T-helper 2 cell treated with Interferon-gamma antibody and Interleukin-4, amounts not matched to agents 5 μg/mL and 100 μg/mL, for 36 hours (primary cell): ENCODE results near the gene COLEC11.
"Not testable (repeated sequence)": the region's sequence is repeated elsewhere in the genome, so short reads cannot be mapped to it uniquely, and the experiment has no call there.

Source experiments
- DNase-seq: peaks from one replicate; pipeline ENCODE4 v3.0.0; 2021; ENCODE audit warnings: low spot score
- H3K27ac Mint-ChIP-seq: one replicate; pipeline ENCODE4 v1.8.0; 2021; ENCODE audit warnings: mild to moderate bottlenecking, mixed read lengths
- H3K27me3 Mint-ChIP-seq: one replicate; pipeline ENCODE4 v1.8.0; 2021; ENCODE audit warnings: low read depth, mixed read lengths
- H3K36me3 Mint-ChIP-seq: one replicate; pipeline ENCODE4 v1.8.0; 2021; ENCODE audit warnings: low read depth, mixed read lengths
- H3K4me1 Mint-ChIP-seq: one replicate; pipeline ENCODE4 v1.8.0; 2021; ENCODE audit warnings: low read depth, mixed read lengths
- H3K4me3 Mint-ChIP-seq: one replicate; pipeline ENCODE4 v1.8.0; 2022; ENCODE audit warnings: mild to moderate bottlenecking, moderate library complexity, mixed read lengths
- H3K9me3 Mint-ChIP-seq: one replicate; pipeline ENCODE4 v1.8.0; 2021; ENCODE audit warnings: mixed read lengths

The COLEC11 gene

DNA sequence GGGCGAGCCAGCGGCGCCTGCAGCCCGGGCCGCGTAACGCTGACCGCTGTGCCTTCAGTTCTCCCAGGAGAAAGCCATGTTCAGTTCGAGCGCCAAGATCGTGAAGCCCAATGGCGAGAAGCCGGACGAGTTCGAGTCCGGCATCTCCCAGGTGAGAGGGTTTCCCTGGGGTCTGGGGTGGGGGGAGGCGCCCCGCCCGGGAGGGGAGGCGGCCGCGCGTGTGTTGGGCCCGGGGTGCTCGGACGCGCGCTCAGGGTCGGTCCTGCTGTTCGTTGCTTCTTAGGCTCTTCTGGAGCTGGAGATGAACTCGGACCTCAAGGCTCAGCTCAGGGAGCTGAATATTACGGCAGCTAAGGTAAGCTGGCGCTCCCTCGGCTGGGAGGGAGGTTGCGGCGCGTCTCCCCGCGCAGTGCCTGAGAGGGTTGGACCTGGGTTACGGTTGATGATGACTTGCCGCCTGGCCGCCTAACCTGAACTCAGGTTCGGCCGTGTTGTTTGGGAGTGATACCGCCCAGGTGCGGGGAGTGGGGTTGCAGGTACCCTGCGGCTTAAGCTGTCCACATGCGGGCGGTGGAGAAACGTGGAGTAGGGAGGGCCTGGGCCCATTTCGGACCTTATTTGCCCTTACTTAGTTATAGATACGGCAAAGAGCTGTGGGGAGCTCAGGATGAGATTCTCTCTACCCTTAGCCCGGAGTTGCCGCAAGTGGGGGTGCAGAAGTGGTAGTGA, 19.2 kb upstream of the COLEC11 start:
- Mint-ChIP-seq H3K27me3 (no peaks in the 10 kb centered on the region), H3K36me3 (peaks cover 49% of the 10 kb centered on the region), H3K4me3 (peak overlapping the region; percentile 89), H3K9me3 (no peaks in the 10 kb centered on the region), H3K27ac (peak overlapping the region; percentile 91), H3K4me1 (peaks cover 44% of the 10 kb centered on the region)
- no peak for DNase-seq

DNA sequence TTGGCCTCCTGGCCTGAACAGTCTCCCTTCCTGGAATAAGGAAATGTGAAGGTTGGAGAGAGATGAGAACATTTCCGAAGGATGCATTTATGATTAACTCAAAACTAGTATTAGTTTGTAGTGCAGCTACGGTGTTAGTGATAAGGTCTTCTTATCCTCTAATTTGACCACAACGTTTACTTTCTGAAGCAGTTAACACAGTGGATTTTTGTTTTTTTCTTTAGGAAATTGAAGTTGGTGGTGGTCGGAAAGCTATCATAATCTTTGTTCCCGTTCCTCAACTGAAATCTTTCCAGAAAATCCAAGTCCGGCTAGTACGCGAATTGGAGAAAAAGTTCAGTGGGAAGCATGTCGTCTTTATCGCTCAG, 18.7 kb upstream of the COLEC11 start:
- Mint-ChIP-seq H3K36me3 (peaks cover 54% of the 10 kb centered on the region), H3K4me3 (peak overlapping the region; percentile 89), H3K4me1 (peaks cover 44% of the 10 kb centered on the region), H3K27ac (peak overlapping the region; percentile 91)
- DNase-seq, H3K9me3 Mint-ChIP-seq, H3K27me3 Mint-ChIP-seq: not testable (repeated sequence)

DNA sequence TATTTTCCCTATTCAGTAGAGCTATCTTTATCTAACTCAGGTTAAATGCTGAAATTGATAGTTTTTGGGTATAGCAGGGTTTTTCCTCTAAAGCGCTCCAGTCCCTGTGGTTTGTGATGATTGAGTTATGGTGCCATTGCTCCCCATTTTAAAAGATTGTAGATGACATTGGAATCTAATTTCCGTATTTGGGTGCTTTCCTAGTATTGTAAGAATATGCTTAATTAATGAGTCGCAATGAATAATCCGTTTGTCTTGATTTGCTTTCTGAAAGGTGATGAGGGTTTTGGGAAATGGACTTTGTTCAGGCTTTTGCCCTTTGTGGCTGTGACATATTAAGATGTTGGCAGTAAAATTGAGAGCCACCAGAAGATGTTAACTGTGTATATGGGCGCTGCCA, 15.9 kb upstream of the COLEC11 start:
- no peaks in the 10 kb centered on the region for H3K9me3 Mint-ChIP-seq
- peak overlapping the region; percentile 25 for H3K4me3 Mint-ChIP-seq
- H3K27me3 Mint-ChIP-seq, result no peaks in the 10 kb centered on the region
- H3K4me1 Mint-ChIP-seq, result peaks cover 44% of the 10 kb centered on the region
- peaks cover 72% of the 10 kb centered on the region for H3K36me3 Mint-ChIP-seq
- H3K27ac Mint-ChIP-seq, result no peak overlapping the region
- DNase-seq, result no peak

DNA sequence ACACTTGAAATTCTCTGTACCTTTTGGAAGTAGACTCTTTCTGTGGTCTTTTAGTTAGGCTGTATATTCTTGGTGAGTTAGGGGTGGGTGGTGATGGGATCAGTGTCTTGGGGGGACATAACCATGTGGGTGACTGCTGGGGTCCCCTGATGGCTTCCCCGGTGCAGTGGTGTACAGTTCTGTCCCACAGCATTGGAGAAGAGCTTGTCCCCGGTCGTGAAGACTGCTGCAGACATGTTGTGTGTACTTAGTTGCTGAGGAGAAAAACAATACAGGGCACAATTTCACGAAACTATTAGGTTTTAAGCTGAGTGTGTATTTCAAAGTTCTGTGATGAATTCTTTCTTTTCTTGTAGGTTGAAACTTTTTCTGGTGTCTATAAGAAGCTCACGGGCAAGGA, 14.5 kb upstream of the COLEC11 start:
- Mint-ChIP-seq H3K27ac (no peak overlapping the region), H3K9me3 (no peaks in the 10 kb centered on the region), H3K27me3 (no peaks in the 10 kb centered on the region), H3K36me3 (peaks cover 72% of the 10 kb centered on the region), H3K4me1 (peaks cover 39% of the 10 kb centered on the region), H3K4me3 (no peak overlapping the region)
- no peak for DNase-seq

DNA sequence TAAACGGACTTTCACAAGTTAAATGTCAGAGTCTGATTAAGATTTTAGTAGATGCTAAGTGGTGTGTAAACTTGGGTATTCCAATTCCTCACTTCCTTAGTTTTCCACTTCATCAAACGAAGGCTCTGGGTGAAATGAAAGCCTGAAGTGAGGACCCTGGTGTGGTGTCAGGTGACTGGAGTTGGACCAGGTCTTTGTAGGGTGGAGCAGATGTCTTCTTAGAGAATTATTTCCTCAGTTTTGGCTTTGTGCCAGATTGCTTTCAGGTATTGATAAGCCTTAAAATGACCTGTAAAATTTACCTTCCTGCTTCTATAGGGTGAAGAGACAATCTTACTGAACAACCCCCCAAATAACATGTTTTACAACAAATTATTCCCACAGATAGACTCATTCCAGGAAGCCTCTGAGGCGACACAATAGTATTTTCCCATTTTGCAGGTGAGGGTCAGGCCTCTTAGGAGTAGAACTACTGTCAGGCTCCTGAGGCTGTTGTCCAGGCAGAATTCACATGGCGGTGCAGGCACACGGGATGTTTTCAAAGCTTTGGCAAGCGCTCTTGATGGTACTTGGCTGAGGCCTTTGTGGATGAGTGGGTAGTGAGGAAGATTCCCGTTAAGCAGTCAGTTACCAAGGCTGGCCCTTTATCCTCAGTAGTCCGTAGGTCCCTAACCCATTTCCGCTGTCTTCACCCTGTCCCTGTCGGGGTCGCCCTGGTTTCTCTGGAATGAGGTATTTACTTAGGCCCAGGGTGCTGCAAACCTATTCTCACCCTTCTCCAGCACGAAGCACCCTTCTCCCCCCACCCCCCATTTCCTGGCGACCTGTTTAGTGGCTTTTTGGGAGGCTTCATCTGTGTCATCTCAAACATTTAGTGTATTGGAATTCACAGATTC, 13.3 kb upstream of the COLEC11 start:
- DNase-seq, result no peak
- H3K36me3 Mint-ChIP-seq, result peaks cover 61% of the 10 kb centered on the region
- no peak overlapping the region for H3K4me3 Mint-ChIP-seq
- no peaks in the 10 kb centered on the region for H3K9me3 Mint-ChIP-seq
- H3K27ac Mint-ChIP-seq, result no peak overlapping the region
- H3K27me3 Mint-ChIP-seq, result no peaks in the 10 kb centered on the region
- H3K4me1 Mint-ChIP-seq, result peaks cover 30% of the 10 kb centered on the region

DNA sequence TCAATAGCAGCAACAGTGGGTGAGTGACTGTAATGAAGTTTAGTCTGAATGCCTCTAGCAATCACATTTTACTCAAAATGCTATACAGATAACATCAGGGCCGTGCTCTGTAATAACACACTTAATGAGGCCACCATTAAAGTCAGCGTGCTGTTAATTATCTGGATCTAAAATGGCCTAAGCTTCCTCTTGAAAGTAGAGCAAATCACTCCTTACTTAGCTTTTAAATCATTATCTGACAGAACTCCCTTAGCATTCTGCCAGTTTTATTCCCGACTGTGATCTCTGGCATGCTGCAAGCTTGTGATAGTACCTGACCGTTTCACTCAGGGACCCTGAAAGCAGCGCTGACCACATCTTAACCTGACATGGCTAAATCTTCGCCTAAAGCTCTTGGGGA, 10.8 kb upstream of the COLEC11 start:
- H3K36me3 Mint-ChIP-seq, result peaks cover 38% of the 10 kb centered on the region
- no peak for DNase-seq
- no peaks in the 10 kb centered on the region for H3K27me3 Mint-ChIP-seq
- peaks cover 10% of the 10 kb centered on the region for H3K4me1 Mint-ChIP-seq
- no peaks in the 10 kb centered on the region for H3K9me3 Mint-ChIP-seq
- no peak overlapping the region for H3K4me3 Mint-ChIP-seq
- H3K27ac Mint-ChIP-seq, result no peak overlapping the region

DNA sequence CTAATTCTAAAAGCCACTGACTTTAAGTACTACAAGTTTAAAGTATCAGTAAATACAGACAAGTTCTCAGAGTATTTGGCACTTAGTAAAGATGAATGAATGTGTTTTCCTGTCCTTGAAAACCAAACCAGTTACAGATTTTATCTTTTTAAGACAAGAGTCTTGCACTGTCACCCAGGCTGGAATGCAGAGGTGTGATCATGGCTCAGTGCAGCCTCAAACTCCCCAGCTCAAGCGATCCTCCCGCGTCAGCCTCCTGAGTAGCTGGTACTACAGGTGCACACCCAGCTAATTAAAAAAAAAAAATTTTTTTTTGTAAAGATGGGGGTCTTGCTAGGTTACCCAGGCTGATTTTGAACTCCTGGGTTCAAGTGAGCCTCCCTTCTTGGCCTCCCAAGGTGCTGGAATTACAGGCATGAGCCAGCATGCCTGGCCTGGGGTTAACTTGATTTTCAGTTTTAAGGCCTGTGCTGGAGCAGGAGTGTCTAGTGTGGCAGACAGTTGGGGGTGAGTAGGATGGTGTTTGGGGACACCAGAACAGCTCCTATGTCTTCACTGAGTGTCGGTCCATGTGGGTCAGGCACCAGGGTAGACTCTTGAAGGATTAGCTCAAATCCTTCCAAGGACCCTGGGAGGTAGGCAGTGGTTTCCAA, 10.2 kb upstream of the COLEC11 start:
- Mint-ChIP-seq H3K4me3 (no peak overlapping the region), H3K27me3 (no peaks in the 10 kb centered on the region), H3K9me3 (no peaks in the 10 kb centered on the region), H3K36me3 (peaks cover 32% of the 10 kb centered on the region), H3K4me1 (peaks cover 5% of the 10 kb centered on the region), H3K27ac (no peak overlapping the region)
- no peak for DNase-seq

DNA sequence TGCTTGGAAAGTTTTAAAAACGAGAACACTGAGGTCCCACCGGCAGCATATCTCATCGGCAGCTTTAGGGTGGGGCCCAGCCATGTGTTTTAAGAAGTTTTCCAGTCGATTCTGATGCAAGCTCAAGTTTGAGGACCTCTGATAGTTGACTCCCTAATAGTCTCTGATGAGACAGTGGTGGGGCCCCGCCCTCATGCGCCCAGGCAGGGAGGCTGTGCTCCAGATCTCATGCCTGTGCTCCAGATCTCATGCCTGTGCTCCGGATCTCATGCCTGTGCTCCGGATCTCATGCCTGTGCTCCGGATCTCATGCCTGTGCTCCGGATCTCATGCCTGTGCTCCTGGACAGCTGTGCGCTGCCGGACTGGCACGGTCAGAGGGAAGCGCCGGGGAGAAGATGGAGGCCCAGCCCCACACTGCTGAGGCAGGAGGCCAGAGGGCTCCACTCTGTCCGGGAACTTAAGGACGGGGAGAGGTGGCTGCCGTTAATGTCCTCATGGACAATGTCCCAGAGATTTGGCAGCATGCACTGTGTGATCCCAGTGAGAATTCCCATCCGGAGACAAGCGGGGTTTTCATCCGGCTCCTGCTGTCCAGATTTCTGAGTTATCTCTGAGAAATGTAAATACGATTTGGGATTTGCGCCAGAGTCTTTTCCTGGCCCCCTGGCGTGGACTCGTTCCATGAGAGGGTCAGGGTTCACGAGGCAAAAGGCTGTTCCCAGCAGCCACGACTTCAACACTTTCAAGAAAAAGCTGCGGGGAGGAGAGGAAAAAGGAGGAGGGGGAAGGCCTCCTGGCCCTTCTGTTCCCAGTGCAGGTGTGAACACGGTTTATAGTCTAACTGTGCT, 9.4 kb upstream of the COLEC11 start:
- Mint-ChIP-seq H3K36me3 (peaks cover 25% of the 10 kb centered on the region), H3K27ac (no peak overlapping the region), H3K27me3 (no peaks in the 10 kb centered on the region), H3K9me3 (no peaks in the 10 kb centered on the region), H3K4me3 (no peak overlapping the region), H3K4me1 (peaks cover 3% of the 10 kb centered on the region)
- DNase-seq, result no peak

DNA sequence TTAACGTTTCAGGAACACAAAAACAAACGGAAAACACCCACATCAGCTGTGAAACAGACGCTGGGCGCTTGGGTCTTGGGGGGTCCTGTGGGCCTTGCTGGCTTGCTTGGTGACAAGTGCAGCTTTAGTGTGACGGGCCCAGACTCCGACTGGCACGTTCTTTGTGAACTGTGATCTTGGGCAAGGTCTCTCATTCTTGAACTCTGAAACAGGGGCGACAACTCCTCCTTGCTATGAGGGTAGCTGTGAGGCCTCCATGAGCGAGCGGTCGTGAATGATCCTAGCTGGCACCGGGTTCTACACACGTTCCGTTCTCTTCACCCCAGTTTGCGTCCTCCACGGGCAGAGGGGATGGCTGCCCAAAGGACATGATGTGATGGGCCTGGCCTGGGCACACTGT, 8.7 kb upstream of the COLEC11 start:
- DNase-seq, result no peak
- H3K4me1 Mint-ChIP-seq, result peaks cover 3% of the 10 kb centered on the region
- H3K9me3 Mint-ChIP-seq, result no peaks in the 10 kb centered on the region
- H3K4me3 Mint-ChIP-seq, result no peak overlapping the region
- H3K36me3 Mint-ChIP-seq, result peaks cover 18% of the 10 kb centered on the region
- H3K27ac Mint-ChIP-seq, result no peak overlapping the region
- no peaks in the 10 kb centered on the region for H3K27me3 Mint-ChIP-seq

DNA sequence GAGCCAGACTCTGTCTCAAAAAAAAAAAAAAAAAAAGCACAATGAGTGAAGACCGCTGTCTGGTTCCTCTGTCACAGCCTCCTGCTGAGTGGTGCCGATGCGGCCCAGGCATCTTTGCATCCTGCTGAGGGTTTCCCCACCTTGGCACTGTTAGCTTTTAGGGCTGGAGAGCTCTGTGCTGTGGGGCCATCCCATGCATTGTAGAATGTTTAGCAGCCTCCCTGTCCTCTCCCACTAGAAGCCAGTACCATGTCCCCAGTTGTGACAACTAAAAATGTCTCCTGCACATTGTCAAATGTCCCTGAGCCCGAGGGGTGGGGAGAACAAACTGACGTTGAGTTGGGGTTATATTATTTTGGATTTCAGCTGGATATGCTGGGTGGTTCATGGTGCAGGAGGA, 7.9 kb upstream of the COLEC11 start:
- Mint-ChIP-seq H3K4me1 (no peaks in the 10 kb centered on the region), H3K4me3 (no peak overlapping the region), H3K36me3 (peaks cover 10% of the 10 kb centered on the region), H3K27ac (no peak overlapping the region), H3K27me3 (no peaks in the 10 kb centered on the region), H3K9me3 (no peaks in the 10 kb centered on the region)
- DNase-seq, result no peak

DNA sequence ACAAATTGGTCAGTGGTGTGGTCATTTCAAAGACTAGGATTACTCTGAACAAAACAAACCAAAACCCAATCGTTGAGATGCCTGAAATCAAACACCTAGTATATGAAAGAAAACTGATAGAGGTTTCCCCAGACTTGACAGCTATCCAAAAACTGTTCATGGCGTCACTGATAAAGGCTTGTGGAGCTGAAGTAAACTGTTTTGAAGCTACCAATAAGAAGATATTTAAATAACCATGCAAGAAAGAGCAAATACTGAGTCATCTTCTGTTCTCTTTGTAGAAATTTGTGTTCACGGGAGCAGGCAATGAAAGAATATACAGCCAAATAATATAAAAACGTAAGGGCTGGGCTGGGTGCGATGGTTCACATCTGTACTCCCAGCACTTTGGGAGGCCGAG, 7.5 kb upstream of the COLEC11 start:
- no peaks in the 10 kb centered on the region for H3K27me3 Mint-ChIP-seq
- no peaks in the 10 kb centered on the region for H3K4me1 Mint-ChIP-seq
- no peak for DNase-seq
- H3K4me3 Mint-ChIP-seq, result no peak overlapping the region
- no peaks in the 10 kb centered on the region for H3K9me3 Mint-ChIP-seq
- peaks cover 7% of the 10 kb centered on the region for H3K36me3 Mint-ChIP-seq
- no peak overlapping the region for H3K27ac Mint-ChIP-seq

DNA sequence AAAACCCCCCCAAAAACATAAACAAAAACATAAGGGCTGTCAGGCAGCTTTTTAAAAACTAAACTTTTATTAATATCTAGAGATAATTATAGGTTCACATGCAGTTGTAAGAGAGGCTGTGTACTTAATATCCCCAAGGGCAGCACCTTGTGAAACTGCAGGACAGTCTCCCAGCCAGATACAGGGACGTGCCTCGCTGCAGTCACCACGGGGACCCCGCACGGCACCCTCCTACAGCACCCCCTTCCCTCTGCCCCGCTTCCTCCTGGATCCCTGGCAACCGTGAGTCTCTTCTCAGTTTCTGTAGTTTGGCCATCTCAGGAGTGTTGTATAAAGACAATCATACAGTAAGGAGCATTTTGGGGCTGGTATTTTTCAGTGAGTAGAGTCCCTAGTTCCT, 6.8 kb upstream of the COLEC11 start:
- Mint-ChIP-seq H3K27me3 (no peaks in the 10 kb centered on the region), H3K9me3 (no peaks in the 10 kb centered on the region), H3K27ac (no peak overlapping the region), H3K4me3 (no peak overlapping the region), H3K36me3 (peaks cover 2% of the 10 kb centered on the region), H3K4me1 (no peaks in the 10 kb centered on the region)
- no peak for DNase-seq

DNA sequence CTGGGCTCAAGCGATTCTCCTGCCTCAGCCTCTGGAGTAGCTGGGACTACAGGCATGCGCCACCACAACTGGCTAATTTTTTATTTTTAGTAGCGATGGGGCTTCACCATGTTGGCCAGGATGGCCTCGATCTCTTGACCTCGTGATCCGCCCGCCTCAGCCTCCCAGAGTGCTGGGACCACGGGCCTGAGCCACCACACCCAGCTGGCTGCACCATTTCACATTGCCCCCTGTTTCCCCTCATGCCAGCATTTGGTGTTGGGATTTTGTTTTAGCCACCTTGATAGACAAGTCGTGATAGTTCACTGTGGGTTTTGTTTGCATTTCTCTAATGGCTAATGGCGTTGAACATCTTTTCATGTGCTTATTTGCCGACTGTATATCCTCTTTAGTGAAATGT, 5.8 kb upstream of the COLEC11 start:
- no peak for DNase-seq
- no peak overlapping the region for H3K27ac Mint-ChIP-seq
- H3K9me3 Mint-ChIP-seq, result no peaks in the 10 kb centered on the region
- H3K4me1 Mint-ChIP-seq, result no peaks in the 10 kb centered on the region
- no peak overlapping the region for H3K4me3 Mint-ChIP-seq
- H3K27me3 Mint-ChIP-seq, result no peaks in the 10 kb centered on the region
- H3K36me3 Mint-ChIP-seq, result no peaks in the 10 kb centered on the region
